T-helper 2 cell (primary cell): ENCODE results near the gene ASB14.
"Not testable (repeated sequence)": the region's sequence is repeated elsewhere in the genome, so short reads cannot be mapped to it uniquely, and the experiment has no call there.

Experiments
- DNase-seq, 5 experiments: peaks; one replicate each; pipeline versions ENCODE4 v3.0.0 to v3.0.0-alpha.2; 2012 to 2022
- total RNA-seq, 2 donors: gene quantifications; one replicate each; lab custom pipeline; 2026; lab: John Stamatoyannopoulos, UW

ASB14 gene
- 0 reads per million in 2 donors for total RNA-seq

GRCh38 chr3:57292159-57292896 is at the start of gene ASB14:
Gene ASB14, minus strand, starts transcription at chr3:57292685. Its CDS starts 652 bp downstream, at chr3:57292033.
- no peak for DNase-seq

GRCh38 chr3:57339071-57339642 is 46.7 kb upstream of the ASB14 start:
- not testable (repeated sequence) for DNase-seq

GRCh38 chr3:57338272-57339070 is 46.0 kb upstream of the ASB14 start:
- not testable (repeated sequence) for DNase-seq

- no peak for DNase-seq
Observed at GRCh38 chr3:57335283-57335938, 42.9 kb upstream of the ASB14 start.

GRCh38 chr3:57331078-57331610 is 38.7 kb upstream of the ASB14 start:
- no peak for DNase-seq

- not testable (repeated sequence) for DNase-seq
Observed at GRCh38 chr3:57326498-57326897, 34.0 kb upstream of the ASB14 start.

- DNase-seq: no peak
Observed at GRCh38 chr3:57314204-57314603, 21.7 kb upstream of the ASB14 start.

- DNase-seq: no peak
Observed at GRCh38 chr3:57309769-57310360, 17.4 kb upstream of the ASB14 start.

- not testable (repeated sequence) for DNase-seq
Observed at GRCh38 chr3:57303520-57303919, 11.0 kb upstream of the ASB14 start.

GRCh38 chr3:57298041-57298440 is 5.6 kb upstream of the ASB14 start:
- DNase-seq: no peak

GRCh38 chr3:57292897-57293526 is 527 bp upstream of the ASB14 start:
- DNase-seq: no peak

- no peak for DNase-seq
Observed at GRCh38 chr3:57288403-57288802, 4.1 kb downstream of the ASB14 start.

GRCh38 chr3:57287205-57287604 is 5.3 kb downstream of the ASB14 start:
- DNase-seq: no peak

GRCh38 chr3:57283334-57283733 is 9.2 kb downstream of the ASB14 start:
- DNase-seq: no peak

- peak in 1 of 5 experiments; percentile 32 for DNase-seq
Observed at GRCh38 chr3:57281715-57282114, 10.8 kb downstream of the ASB14 start.

- no peak for DNase-seq
Observed at GRCh38 chr3:57279685-57280084, 12.8 kb downstream of the ASB14 start.

GRCh38 chr3:57278237-57278636 is 14.2 kb downstream of the ASB14 start:
- no peak for DNase-seq

- DNase-seq: no peak
Observed at GRCh38 chr3:57275393-57275792, 17.1 kb downstream of the ASB14 start.

- DNase-seq: no peak
Observed at GRCh38 chr3:57274845-57275244, 17.6 kb downstream of the ASB14 start.

- DNase-seq: no peak
Observed at GRCh38 chr3:57268416-57268815, 24.1 kb downstream of the ASB14 start.

- no peak for DNase-seq
Observed at GRCh38 chr3:57261929-57262328, 30.6 kb downstream of the ASB14 start.

- DNase-seq: no peak
Observed at GRCh38 chr3:57261119-57261518, 31.4 kb downstream of the ASB14 start.
